MM.1S (cell line): Measurements from ENCODE around the gene PAX6.

Source experiments
- DNase-seq: peaks from one replicate; pipeline ENCODE4 v3.0.0-alpha.2; 2015
- H2AFZ ChIP-seq: fragments of 300-600 bp; sonication (generic); 2 replicates; pipeline ENCODE4 v1.6.0; 2016; ENCODE audit warnings: antibody characterized with exemption, low read length
- H3F3A ChIP-seq: fragments of 300-600 bp; sonication (generic); 2 replicates; pipeline ENCODE4 v1.6.1; 2016; ENCODE audit warnings: mild to moderate bottlenecking, antibody characterized with exemption, low read length, moderate library complexity, mixed read lengths; ENCODE audit not compliant: insufficient read depth
- H3K27ac ChIP-seq: fragments of 300-600 bp; sonication (generic); 2 replicates; pipeline ENCODE4 v1.5.1; 2016; ENCODE audit warnings: mild to moderate bottlenecking, low read length
- H3K27me3 ChIP-seq: fragments of 300-600 bp; sonication (generic); replicated peaks from 2 replicates; pipeline ENCODE4 v1.6.0; 2016; ENCODE audit warnings: low read length; ENCODE audit not compliant: insufficient read depth
- H3K36me3 ChIP-seq: fragments of 300-600 bp; sonication (generic); replicated peaks from 2 replicates; pipeline ENCODE4 v1.6.1; 2016; ENCODE audit warnings: mild to moderate bottlenecking, low read length, mixed read lengths; ENCODE audit not compliant: insufficient read depth
- H3K4me1 ChIP-seq: fragments of 300-600 bp; sonication (generic); 2 replicates; pipeline ENCODE4 v1.6.1; 2016; ENCODE audit warnings: low read length, mixed read lengths
- H3K4me2 ChIP-seq: fragments of 300-600 bp; sonication (generic); 2 replicates; pipeline ENCODE4 v1.6.0; 2016; ENCODE audit warnings: low read depth, low read length
- H3K4me3 ChIP-seq: fragments of 300-600 bp; sonication (generic); 2 replicates; pipeline ENCODE4 v1.5.1; 2016; ENCODE audit warnings: low read length, mixed read lengths
- H3K79me2 ChIP-seq: fragments of 300-600 bp; sonication (generic); 2 replicates; pipeline ENCODE4 v1.6.1; 2016; ENCODE audit warnings: mixed run types, low read length, mixed read lengths
- H3K9ac ChIP-seq: fragments of 300-600 bp; sonication (generic); 2 replicates; pipeline ENCODE4 v1.6.1; 2016; ENCODE audit warnings: low read length, mixed read lengths
- H3K9me2 ChIP-seq: fragments of 300-600 bp; sonication (generic); replicated peaks from 2 replicates; pipeline ENCODE4 v1.6.1; 2016; ENCODE audit warnings: mild to moderate bottlenecking, low read length, mixed read lengths; ENCODE audit not compliant: insufficient read depth
- H3K9me3 ChIP-seq: fragments of 300-600 bp; sonication (generic); replicated peaks from 2 replicates; pipeline ENCODE4 v1.6.1; 2016; ENCODE audit warnings: mild to moderate bottlenecking, low read length, mixed read lengths; ENCODE audit not compliant: insufficient read depth
- H4K20me1 ChIP-seq: fragments of 300-600 bp; sonication (generic); 2 replicates; pipeline ENCODE4 v1.6.1; 2016; ENCODE audit warnings: mild to moderate bottlenecking, low read length, moderate library complexity, mixed read lengths; ENCODE audit not compliant: insufficient read depth
- EZH2 ChIP-seq: fragments of 300-600 bp; sonication (generic); optimal IDR thresholded peaks from 2 replicates; pipeline ENCODE3; 2017; ENCODE audit warnings: low read depth, mild to moderate bottlenecking, antibody characterized with exemption, low read length, mixed read lengths
- EZH2phosphoT487 ChIP-seq: fragments of 300-600 bp; sonication (generic); IDR thresholded peaks from 2 replicates; pipeline ENCODE4 v1.6.1; 2018; ENCODE audit warnings: antibody characterized with exemption, low read length
- TF ChIP-seq, protein P1 (sequence below): fragments of 300-600 bp; sonication (generic); IDR thresholded peaks from 2 replicates; pipeline ENCODE4 v1.5.1; 2016; ENCODE audit warnings: antibody characterized with exemption, low read length, mixed read lengths

PAX6 gene

DNA sequence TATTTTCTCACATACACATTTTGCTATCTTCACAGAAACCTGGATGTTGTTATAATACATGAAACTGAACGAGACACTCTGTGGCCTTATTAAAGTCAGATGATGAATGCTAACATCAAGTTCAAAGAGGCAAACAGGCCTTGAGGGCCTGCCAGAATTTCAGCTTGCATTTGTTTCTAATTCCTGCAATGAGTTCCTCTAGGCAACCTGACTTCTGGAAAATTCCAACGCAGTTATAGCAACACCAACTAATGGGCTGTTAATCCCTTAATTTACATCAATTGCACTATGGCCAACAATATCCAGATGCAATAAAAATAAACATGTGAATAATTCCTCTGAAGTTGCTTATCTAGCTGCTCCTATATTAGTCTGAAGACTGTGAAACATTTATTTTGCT, 19.1 kb downstream of the PAX6 start:
- TF ChIP-seq EZH2 (no peak), EZH2phosphoT487 (no peak)
- TF ChIP-seq, protein P1, sequence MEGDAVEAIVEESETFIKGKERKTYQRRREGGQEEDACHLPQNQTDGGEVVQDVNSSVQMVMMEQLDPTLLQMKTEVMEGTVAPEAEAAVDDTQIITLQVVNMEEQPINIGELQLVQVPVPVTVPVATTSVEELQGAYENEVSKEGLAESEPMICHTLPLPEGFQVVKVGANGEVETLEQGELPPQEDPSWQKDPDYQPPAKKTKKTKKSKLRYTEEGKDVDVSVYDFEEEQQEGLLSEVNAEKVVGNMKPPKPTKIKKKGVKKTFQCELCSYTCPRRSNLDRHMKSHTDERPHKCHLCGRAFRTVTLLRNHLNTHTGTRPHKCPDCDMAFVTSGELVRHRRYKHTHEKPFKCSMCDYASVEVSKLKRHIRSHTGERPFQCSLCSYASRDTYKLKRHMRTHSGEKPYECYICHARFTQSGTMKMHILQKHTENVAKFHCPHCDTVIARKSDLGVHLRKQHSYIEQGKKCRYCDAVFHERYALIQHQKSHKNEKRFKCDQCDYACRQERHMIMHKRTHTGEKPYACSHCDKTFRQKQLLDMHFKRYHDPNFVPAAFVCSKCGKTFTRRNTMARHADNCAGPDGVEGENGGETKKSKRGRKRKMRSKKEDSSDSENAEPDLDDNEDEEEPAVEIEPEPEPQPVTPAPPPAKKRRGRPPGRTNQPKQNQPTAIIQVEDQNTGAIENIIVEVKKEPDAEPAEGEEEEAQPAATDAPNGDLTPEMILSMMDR = no peak
- no peaks in the 10 kb centered on the region for H3K36me3 ChIP-seq
- H3K9me3 ChIP-seq = no peaks in the 10 kb centered on the region
- DNase-seq = no peak
- no peaks in the 10 kb centered on the region for H3K4me1 ChIP-seq
- no peaks in the 10 kb centered on the region for H3F3A ChIP-seq
- no peaks in the 10 kb centered on the region for H3K27me3 ChIP-seq
- H4K20me1 ChIP-seq = no peaks in the 10 kb centered on the region
- no peak overlapping the region for H3K4me3 ChIP-seq
- H3K79me2 ChIP-seq = no peaks in the 10 kb centered on the region
- H3K27ac ChIP-seq = no peak overlapping the region
- H3K9ac ChIP-seq = no peak overlapping the region
- no peak overlapping the region for H3K4me2 ChIP-seq
- no peak overlapping the region for H2AFZ ChIP-seq
- H3K9me2 ChIP-seq = no peaks in the 10 kb centered on the region

DNA sequence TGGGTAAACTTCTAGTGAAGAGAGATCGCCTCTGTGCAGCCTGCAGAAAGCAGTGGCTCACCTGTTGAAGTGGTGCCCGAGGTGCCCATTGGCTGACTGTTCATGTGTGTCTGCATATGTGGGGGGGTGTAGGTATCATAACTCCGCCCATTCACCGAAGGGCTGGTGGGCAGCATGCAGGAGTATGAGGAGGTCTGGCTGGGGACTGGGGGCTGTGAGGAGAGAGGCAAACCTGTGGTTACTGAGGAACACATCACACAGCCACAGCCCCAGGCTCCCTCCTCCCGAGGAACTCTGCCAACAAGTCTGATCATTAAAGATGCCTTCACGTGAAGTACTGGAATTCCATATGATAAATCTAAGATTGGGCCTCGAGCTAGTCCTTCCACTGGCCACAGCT, 20.5 kb downstream of the PAX6 start:
- Histone ChIP-seq H4K20me1 (no peaks in the 10 kb centered on the region), H2AFZ (no peak overlapping the region), H3F3A (no peaks in the 10 kb centered on the region), H3K9me2 (no peaks in the 10 kb centered on the region), H3K27me3 (no peaks in the 10 kb centered on the region), H3K9me3 (no peaks in the 10 kb centered on the region), H3K4me1 (no peaks in the 10 kb centered on the region), H3K36me3 (no peaks in the 10 kb centered on the region), H3K4me3 (no peak overlapping the region), H3K79me2 (no peaks in the 10 kb centered on the region), H3K4me2 (no peak overlapping the region), H3K9ac (no peak overlapping the region), H3K27ac (no peak overlapping the region)
- no peak for TF ChIP-seq EZH2phosphoT487
- TF ChIP-seq, protein P1 = no peak
- no peak for TF ChIP-seq EZH2
- DNase-seq = no peak

DNA sequence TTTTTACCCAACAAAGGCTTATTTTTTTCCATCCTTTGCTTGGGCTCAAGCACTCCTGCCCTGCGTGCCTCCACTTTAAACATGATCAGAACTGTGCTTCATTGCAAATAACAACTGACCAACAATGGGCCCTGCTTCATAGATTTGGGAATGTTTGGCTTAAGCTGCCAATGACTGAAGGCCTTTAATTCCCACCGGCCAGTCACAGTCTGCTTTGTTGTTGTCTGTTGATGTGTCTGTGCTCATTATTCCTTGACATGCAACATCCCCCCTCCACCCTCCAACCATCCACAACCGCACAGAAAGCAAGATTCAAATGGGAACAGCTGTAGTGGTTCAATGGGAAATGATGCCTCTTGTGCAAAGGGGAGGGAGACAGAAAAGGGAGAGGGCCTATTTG, 23.0 kb downstream of the PAX6 start:
- no peak for DNase-seq
- H3K36me3 ChIP-seq = no peaks in the 10 kb centered on the region
- no peaks in the 10 kb centered on the region for H3K4me1 ChIP-seq
- H3F3A ChIP-seq = no peaks in the 10 kb centered on the region
- no peaks in the 10 kb centered on the region for H3K9me3 ChIP-seq
- no peak overlapping the region for H3K4me2 ChIP-seq
- H3K79me2 ChIP-seq = no peaks in the 10 kb centered on the region
- no peaks in the 10 kb centered on the region for H4K20me1 ChIP-seq
- no peak overlapping the region for H3K9ac ChIP-seq
- no peaks in the 10 kb centered on the region for H3K27me3 ChIP-seq
- no peak overlapping the region for H3K27ac ChIP-seq
- H2AFZ ChIP-seq = no peak overlapping the region
- H3K9me2 ChIP-seq = no peaks in the 10 kb centered on the region
- no peak overlapping the region for H3K4me3 ChIP-seq
- no peak for TF ChIP-seq EZH2phosphoT487
- no peak for TF ChIP-seq EZH2
- TF ChIP-seq, protein P1 = no peak
